GM18951 (cell line): ENCODE data around the gene THSD4.

ENCODE experiments used
- POLR2A ChIP-seq: IDR thresholded peaks from 4 replicates; pipeline ENCODE4 v1.6.1; 2011; ENCODE audit warnings: mild to moderate bottlenecking; ENCODE audit not compliant: insufficient read length, insufficient read depth; ENCODE audit errors: extremely low read depth
- in situ Hi-C: fragments of 300-500 bp; cut with MboI; formaldehyde crosslinking; loops from one replicate; pipeline ENCODE4 v1.12.0; 2022; ENCODE audit warnings: low sequenced_read_pairs, mixed read lengths, inconsistent platforms; ENCODE audit not compliant: unreplicated experiment

Gene THSD4

DNA sequence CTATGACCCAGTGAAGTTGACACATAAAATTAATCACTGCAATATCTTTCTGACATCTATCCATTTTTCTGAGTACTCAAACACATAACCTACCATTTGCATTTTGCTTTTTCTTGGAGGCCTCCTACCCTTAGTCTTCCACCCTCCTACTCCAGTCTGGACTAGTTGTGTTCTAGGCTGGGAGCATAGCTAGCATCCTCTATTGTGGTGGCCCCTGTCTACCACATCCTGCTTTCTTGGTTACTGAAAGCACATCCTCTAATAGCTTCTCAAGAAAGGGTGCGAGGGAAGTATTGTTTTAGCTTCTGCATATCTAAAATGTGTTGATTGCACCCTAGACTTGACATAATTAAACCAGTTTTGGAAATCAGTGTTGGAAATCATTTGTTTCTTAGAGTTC lies 176.5 kb downstream of the THSD4 start:
- in situ Hi-C loops = no loop called here
- TF ChIP-seq POLR2A = no peak

DNA sequence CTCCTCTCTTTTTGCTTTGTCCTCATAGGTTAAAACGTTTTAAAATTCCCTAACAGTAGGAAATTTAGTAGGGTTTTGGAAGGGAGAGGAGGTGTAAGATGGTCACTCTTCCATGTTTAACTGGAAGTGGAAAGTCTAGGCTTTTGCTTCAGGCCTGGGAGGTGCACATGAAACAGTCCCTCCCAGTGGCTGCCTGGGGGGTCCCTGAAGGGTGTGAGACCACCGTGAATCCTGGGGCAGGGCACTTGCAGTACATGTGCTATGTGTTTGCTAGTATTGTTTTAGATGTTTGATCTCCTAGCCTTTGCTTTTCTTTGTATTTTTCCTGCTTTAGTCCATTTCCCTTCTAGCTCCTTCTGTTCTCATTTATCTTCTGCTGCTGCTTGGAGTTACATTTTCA lies 178.5 kb downstream of the THSD4 start:
- in situ Hi-C loops = no loop called here
- no peak for TF ChIP-seq POLR2A

DNA sequence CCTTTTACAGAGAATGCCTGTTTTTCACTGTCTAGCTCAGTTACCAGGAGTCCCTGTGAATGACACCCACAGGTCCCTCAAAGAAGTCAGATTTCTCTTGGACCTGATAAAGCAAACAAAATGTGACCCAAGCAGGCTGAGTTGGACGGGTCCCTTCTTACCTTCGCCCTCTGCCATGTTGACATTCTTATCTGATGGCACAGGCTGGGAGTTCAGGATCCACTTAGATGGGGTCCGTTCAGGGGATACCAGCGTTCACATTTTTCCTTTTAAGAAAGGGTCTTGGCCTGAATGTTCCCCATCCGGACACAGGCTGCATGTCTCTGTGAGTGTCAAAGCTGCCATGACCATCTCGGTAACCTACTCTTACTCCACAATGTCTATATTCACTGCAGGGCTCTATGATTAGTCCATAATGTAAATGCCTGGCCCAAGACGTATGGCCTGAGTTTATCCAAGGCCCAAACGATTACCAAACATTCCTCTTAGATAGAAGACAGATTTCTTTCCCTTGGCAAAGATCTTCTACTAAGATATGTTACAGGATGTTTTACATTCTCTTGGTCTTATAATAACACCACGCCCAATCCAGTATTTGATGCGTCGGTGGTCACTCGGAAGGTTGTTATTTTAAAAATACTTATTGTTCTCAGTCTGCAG lies 179.1 kb downstream of the THSD4 start:
- in situ Hi-C loops = no loop called here
- no peak for TF ChIP-seq POLR2A

DNA sequence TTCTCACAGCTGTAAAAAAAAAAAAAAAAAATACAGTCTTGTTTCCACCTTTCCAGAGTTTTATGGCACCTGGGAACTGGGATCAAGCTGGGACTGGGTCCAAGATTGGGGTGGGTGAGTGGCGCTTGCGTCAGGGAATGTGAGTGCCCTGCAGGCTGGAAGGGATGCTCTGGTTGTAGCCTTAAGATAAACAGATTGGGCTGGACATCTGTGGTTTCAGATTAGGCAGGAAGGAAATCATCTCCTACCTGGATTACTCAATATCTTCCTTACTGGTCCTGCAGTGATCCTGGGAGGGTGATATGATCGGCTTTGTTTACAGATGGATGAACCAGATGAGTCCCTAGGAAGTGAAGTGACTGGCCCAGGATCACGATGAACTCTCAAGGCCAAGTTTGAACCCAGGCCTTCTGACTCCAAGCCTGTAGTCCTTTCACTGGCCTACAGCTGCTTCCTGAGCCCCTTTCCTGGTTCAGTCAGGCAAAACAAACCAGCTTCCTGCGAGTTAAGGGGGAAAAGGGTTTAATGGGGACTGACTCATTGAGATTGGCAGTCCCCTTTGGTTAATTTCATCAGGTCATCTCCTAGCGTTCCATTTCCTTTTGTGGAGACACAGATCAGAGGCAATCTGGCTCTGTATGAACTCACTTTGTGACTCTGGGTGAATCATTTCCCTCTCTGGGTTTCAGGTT lies 179.8 kb downstream of the THSD4 start:
- no peak for TF ChIP-seq POLR2A
- in situ Hi-C loops = no loop called here

DNA sequence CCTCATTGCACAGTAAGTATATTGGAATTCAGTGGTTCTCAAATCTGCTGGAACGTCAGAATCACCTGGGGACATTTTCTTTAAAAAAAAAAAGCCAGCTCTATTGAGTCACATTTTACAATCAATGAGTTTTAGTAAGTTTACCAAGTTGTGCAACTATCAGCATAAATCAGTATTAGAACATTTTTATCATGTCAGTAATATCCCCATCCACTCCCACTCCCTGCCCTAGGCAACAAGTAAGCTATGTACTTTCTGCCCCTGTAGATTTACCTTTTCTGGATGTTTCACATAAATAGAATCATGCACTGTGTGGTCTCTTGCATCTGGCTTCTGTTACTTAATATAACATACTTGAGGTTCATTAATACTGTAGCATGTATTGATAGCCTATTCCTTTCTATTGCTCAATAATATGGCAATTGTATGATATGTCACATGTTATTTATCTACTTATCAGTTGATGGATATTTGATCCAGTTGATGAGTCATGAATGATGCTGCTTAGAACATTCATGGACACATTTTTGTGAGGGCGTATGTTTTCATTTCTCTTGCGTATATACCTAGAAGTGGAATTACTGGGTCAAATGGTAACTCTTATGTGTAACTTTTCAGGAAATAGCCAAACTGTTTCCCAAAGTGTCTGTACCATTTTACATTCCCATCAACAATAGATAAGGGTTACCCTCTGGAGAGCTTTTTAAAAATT lies 180.5 kb downstream of the THSD4 start:
- in situ Hi-C loops = no loop called here
- TF ChIP-seq POLR2A = no peak

DNA sequence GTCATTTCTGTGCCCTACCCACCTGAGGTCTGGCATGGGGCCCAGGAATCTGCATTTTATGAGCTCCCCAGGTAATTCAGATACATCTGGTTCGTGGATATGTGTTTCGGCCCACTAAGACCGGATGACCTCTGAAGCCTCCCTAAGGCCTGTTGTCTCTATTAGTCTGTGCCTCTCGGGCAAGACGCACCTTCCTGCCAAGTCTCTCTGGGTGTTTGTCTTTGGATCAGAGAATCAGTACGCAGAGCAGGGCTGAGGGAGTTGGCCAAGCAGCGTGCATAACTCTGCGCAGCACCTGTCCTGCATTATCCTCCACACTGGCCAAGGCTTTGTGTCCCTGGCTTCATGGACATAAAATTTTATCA lies 181.0 kb downstream of the THSD4 start:
- in situ Hi-C loops = no loop called here
- no peak for TF ChIP-seq POLR2A

DNA sequence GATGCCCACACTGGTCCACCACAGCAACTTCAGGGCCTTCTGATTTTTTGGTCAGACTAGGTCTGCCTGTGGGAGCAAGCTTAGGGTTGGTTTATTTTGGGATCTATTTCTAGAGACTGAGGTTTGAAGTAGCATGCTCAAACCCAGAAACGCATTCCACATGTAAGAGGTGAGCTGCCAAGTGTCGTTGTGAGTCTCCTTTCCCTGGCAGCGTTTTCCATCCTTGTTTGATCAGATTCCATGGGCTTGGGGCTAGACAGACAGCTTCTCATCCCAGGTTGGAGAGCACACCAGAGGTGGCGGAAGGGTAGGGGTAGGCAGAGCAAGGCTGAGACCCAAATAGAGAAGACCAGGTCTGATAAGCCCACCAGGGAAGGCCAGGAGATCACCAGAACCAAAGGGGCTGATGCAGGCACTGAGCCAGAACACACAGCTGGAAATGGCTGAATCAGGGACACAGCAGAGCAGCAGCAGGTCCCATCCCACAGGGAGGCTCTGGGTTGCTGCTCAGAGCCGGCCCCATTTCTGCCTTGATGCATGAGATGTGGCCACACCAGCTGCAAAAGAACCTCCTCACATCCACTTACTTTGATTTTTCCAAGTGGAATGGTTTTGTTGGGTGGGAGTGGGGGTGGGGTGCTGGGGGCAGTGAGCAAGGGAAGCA lies 186.8 kb downstream of the THSD4 start:
- in situ Hi-C loops = no loop called here
- TF ChIP-seq POLR2A = no peak

DNA sequence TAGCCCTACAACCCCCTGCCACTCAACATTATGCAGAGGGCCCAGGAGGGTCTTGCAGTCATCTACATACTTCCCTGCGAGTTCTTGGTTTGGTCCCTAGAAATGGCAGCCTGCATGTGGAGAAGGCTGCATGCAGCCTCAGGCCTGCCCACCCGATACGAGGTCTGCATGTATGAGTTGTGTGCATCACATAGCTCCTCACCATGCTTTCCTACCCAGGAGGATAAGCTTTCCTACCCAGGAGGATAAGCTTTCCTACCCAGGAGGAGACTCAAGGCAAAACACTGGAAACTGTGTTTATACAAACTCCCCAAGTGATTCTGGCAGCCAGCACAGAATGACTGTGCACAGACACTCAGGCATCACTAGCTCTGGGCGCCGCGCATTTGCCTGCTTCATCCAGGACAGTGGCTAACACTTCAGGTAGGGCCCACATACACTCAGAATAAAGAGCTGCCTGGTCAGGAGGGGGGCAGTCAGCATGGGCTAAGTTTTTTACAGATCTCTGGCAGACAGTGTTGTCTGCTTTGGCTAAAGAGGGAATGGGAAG lies 187.7 kb downstream of the THSD4 start:
- in situ Hi-C loops = no loop called here
- no peak for TF ChIP-seq POLR2A

DNA sequence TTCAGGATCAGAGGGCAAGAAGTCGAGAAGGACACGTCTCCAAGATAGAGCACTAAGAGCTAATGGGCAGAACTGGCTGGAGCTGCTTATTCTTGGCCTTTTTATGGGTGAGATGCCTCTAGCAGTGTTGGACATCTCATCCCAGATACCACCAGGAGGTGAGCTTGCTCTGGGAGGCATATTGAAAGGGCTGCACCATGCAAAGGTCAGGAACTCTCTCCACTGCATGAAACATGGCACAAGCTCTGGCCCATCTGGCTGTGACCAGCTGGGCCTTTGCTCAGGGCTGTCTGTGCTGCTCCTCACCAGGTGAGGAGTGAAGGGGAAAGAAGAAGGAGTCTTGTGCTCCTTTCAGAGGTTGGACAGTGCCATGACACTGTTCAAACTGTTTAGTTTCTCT lies 188.7 kb downstream of the THSD4 start:
- in situ Hi-C loops = no loop called here
- TF ChIP-seq POLR2A = no peak

DNA sequence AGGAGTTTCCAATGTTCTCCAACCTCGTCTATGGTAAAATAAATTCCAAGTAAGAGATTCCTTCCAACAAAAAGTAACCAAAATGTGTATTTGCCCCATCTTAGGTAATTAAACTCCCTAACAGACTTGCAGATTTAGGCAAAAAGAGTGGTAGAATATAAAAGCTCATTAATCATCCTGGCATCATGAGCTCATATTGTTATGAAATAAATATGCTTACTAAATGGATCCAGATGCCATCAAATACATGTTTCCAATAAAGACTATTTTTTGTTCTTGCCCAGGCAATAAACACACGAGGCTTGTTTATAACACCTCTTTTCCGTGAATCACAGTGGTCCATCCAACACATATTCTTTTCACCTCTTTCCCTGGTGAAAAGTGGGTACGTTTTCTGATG lies 189.4 kb downstream of the THSD4 start:
- no peak for TF ChIP-seq POLR2A
- in situ Hi-C loops = no loop called here

DNA sequence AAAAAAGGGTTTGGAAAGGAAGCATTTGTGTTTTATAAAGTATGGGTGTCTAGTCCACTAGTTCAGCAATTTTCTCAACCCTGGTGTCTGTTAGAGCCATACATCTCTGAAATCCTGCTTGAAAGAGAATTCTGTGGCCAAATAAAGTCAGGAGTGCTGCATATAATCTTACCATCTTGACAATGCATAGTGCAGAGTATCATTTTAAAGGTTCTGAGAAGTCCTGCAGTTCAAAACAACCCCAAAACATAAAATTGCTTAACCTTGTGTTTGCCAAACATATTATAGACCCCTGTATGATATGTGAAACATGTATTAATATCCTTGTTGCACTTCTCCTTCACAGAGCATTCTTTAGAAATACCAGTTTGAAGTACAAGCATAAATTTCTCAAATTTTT lies 191.3 kb downstream of the THSD4 start:
- in situ Hi-C loops = no loop called here
- TF ChIP-seq POLR2A = no peak

DNA sequence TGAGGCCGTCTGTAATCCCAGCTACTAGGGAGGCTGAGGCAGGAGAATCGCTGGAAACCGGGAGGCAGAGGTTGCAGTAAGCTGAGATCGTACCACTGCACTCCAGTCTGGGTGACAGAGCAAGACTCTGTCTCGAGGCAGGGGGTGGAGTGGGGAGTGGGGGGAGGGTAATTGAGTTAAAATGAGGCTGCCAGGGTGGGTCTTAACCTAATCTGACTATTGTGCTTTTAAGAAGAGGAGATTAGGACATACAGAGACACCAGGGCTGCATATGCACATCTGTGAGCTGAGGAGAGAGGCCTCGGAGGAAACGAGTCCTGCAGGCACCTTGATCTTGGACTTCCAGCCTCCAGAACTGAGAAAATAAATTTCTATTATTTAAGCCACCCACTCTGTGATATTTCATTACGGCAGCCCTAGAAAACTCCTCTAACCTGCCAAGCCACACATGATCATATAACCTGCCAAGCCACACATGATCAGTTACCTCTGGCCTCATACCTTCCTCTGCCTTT lies 197.0 kb downstream of the THSD4 start:
- TF ChIP-seq POLR2A = no peak
- in situ Hi-C loops = no loop called here
